Colonic mucosa (tissue), 4 donors: Measurements from ENCODE around the gene DIPK1C. TPM values are rescaled to one million over a fixed set of nuclear protein-coding genes. Genes with fewer than 3 reads are reported as not detected.
A peak's percentile ranks its signal among the peaks of the same experiment; 100 is the strongest.
"Not testable (repeated sequence)": the region's sequence is repeated elsewhere in the genome, so short reads cannot be mapped to it uniquely, and the experiment has no call there.

Experiments
- DNase-seq: peaks from one replicate; pipeline ENCODE4 v3.0.0-alpha.2; 2020
- H3K27ac ChIP-seq: fragments of 200-600 bp; one replicate; pipeline ENCODE4 v1.8.0; 2021
- H3K27me3 ChIP-seq: fragments of 200-600 bp; one replicate; pipeline ENCODE4 v1.8.0; 2021
- H3K36me3 ChIP-seq: fragments of 200-600 bp; one replicate; pipeline ENCODE4 v1.8.0; 2021
- H3K4me1 ChIP-seq: fragments of 200-600 bp; one replicate; pipeline ENCODE4 v1.8.0; 2021; ENCODE audit warnings: mild to moderate bottlenecking
- H3K4me3 ChIP-seq: fragments of 200-600 bp; one replicate; pipeline ENCODE4 v1.8.0; 2021
- H3K9ac ChIP-seq, 2 donors: one replicate each; pipeline ENCODE4 v1.7.0; 2013; ENCODE audit warnings: control low read depth in 2 of 2, low read depth in 2 of 2, low read length in 2 of 2
- H3K9me3 ChIP-seq: fragments of 200-600 bp; one replicate; pipeline ENCODE4 v1.8.0; 2021
- intact Hi-C: fragments of 100-400 bp; cut with DNase I; formaldehyde crosslinking; loops from one replicate; pipeline ENCODE4 v1.14.1; 2022
- total RNA-seq, 2 donors: library from RNA; stranded (reverse); fragmentation: NEBNext Ultra II Directional in 1 of 2; extraction: Animal tissue kit (Norgen Biotek cat#: 25700) in 1 of 2; gene quantifications; one replicate each; pipeline ENCODE4 v1.2.1, GENCODE V29; 2021
- TF ChIP-seq, protein P1 (sequence below): fragments of 200-600 bp; IDR thresholded peaks from one replicate; pipeline ENCODE4 v1.8.0; 2022; ENCODE audit warnings: antibody characterized with exemption, mild to moderate bottlenecking
- donor health status: healthy.
- donor health status: DM: no; HTN: no; CAD: no.
- donor health status: DM: no; HTN: no; CAD: no.

DIPK1C gene
- under 1 TPM in 1 of 2 donors, not detected in 1; 0.24 TPM for total RNA-seq

- peaks cover 42% of the 10 kb centered on the region for H3K27me3 ChIP-seq
- peak within 1 kb of the TSS; percentile 19 for H3K4me3 ChIP-seq
- H3K4me1 ChIP-seq, result no peaks in the 10 kb centered on the region
- H3K36me3 ChIP-seq, result no peaks in the 10 kb centered on the region
- no peak for DNase-seq
- TF ChIP-seq, protein P1, sequence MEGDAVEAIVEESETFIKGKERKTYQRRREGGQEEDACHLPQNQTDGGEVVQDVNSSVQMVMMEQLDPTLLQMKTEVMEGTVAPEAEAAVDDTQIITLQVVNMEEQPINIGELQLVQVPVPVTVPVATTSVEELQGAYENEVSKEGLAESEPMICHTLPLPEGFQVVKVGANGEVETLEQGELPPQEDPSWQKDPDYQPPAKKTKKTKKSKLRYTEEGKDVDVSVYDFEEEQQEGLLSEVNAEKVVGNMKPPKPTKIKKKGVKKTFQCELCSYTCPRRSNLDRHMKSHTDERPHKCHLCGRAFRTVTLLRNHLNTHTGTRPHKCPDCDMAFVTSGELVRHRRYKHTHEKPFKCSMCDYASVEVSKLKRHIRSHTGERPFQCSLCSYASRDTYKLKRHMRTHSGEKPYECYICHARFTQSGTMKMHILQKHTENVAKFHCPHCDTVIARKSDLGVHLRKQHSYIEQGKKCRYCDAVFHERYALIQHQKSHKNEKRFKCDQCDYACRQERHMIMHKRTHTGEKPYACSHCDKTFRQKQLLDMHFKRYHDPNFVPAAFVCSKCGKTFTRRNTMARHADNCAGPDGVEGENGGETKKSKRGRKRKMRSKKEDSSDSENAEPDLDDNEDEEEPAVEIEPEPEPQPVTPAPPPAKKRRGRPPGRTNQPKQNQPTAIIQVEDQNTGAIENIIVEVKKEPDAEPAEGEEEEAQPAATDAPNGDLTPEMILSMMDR, result no peak
- no peak within 1 kb of the TSS for H3K27ac ChIP-seq
- H3K9me3 ChIP-seq, result no peaks in the 10 kb centered on the region
- no peak within 1 kb of the TSS for H3K9ac ChIP-seq
- intact Hi-C loops, result no loop called here
Observed at GRCh38 chr18:74457043-74457724, at the start of gene DIPK1C. TSS of gene DIPK1C (minus strand) at chr18:74457308. CDS start at chr18:74457259, 49 bp downstream.

GRCh38 chr18:74506448-74507084, 49.5 kb upstream of the DIPK1C start:
- no peaks in the 10 kb centered on the region for H3K27me3 ChIP-seq
- H3K4me3 ChIP-seq, result no peak overlapping the region
- no peak for DNase-seq
- no peak overlapping the region for H3K27ac ChIP-seq
- H3K4me1 ChIP-seq, result no peaks in the 10 kb centered on the region
- intact Hi-C loops, result no loop called here
- H3K9me3 ChIP-seq, result no peaks in the 10 kb centered on the region
- H3K9ac ChIP-seq, result no peak overlapping the region
- TF ChIP-seq, protein P1, result no peak
- peaks cover 21% of the 10 kb centered on the region for H3K36me3 ChIP-seq

DNA sequence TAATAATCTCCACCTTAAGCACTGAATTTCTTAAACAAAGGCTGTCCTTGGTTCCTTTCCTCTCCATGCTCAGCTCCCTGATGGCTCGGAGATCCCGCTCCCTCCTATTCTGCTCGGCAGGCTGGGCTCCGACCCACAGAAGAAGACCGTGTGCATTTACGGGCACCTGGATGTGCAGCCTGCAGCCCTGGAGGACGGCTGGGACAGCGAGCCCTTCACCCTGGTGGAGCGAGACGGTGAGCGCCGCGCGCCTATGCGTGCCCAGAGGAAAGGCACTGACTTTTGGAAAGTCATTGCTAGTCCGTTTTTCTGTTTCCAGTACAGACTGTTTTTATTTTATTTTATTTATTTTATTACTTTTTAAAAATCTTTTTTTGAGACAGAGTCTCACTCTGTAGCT, 48.7 kb upstream of the DIPK1C start:
- H3K27me3 ChIP-seq, result no peaks in the 10 kb centered on the region
- H3K4me1 ChIP-seq, result no peaks in the 10 kb centered on the region
- no peak overlapping the region for H3K9ac ChIP-seq
- intact Hi-C loops, result no loop called here
- H3K4me3 ChIP-seq, result no peak overlapping the region
- TF ChIP-seq, protein P1, result no peak
- DNase-seq, result no peak
- no peak overlapping the region for H3K27ac ChIP-seq
- H3K36me3 ChIP-seq, result peaks cover 18% of the 10 kb centered on the region
- no peaks in the 10 kb centered on the region for H3K9me3 ChIP-seq

DNA sequence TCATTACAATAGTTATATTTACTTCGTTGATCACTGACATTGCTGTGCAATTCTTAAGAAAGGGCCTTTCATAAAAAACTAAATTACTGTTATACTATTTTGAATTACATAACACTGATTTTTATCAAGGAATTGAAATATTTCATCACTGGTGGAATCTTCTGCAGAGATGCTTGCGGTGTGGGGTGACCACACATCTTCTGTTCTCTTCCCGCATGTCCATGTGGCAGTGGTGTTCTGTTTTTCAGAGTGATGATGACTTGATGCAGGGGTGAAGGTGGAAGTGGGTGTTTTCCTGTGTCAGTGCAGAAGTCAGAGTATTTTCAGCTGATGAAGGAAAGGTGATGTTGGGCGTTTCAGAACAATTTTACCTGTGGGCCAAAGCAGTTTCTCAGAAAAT, 46.0 kb upstream of the DIPK1C start:
- TF ChIP-seq, protein P1, result no peak
- Histone ChIP-seq H3K4me3 (no peak overlapping the region), H3K27ac (no peak overlapping the region), H3K27me3 (no peaks in the 10 kb centered on the region), H3K9ac (no peak overlapping the region), H3K9me3 (no peaks in the 10 kb centered on the region), H3K36me3 (peaks cover 8% of the 10 kb centered on the region), H3K4me1 (peaks cover 9% of the 10 kb centered on the region)
- intact Hi-C loops, result loop anchor here (5.0 kb wide), 1 partner anchor 94 kb away; the partner anchor contains the start of gene ZNF407
- no peak for DNase-seq

GRCh38 chr18:74501386-74501785, 44.3 kb upstream of the DIPK1C start:
- intact Hi-C loops, result loop anchor here (5.0 kb wide), 1 partner anchor 96 kb away; the partner anchor contains the start of gene ZNF407
- Histone ChIP-seq H3K4me1 (peaks cover 20% of the 10 kb centered on the region), H3K27me3 (no peaks in the 10 kb centered on the region), H3K9ac (peak overlapping the region in 1 of 2 donors; percentile 85), H3K27ac (peak overlapping the region; percentile 83), H3K9me3 (no peaks in the 10 kb centered on the region), H3K36me3 (peaks cover 8% of the 10 kb centered on the region), H3K4me3 (no peak overlapping the region)
- DNase-seq, result no peak
- TF ChIP-seq, protein P1, result no peak

GRCh38 chr18:74500774-74501173, 43.7 kb upstream of the DIPK1C start:
- intact Hi-C loops, result loop anchor here (5.0 kb wide), 1 partner anchor 97 kb away; the partner anchor contains the start of gene ZNF407
- H3K4me1 ChIP-seq, result peaks cover 20% of the 10 kb centered on the region
- peak overlapping the region; percentile 22 for H3K4me3 ChIP-seq
- H3K9ac ChIP-seq, result peak overlapping the region; percentile 12 to 85
- H3K9me3 ChIP-seq, DNase-seq, H3K36me3 ChIP-seq, H3K27me3 ChIP-seq: not testable (repeated sequence)
- peak overlapping the region; percentile 83 for H3K27ac ChIP-seq
